Measurements from ENCODE around the gene PITPNC1. TPM values are rescaled to one million over a fixed set of nuclear protein-coding genes. Genes with fewer than 3 reads are reported as not detected.

Gene PITPNC1
- total and polyA plus RNA-seq, 2 donors (not counting 3 experiments of a cell fraction or from before 2014, with no cell fraction given): 2.4 to 9.6 TPM

DNA sequence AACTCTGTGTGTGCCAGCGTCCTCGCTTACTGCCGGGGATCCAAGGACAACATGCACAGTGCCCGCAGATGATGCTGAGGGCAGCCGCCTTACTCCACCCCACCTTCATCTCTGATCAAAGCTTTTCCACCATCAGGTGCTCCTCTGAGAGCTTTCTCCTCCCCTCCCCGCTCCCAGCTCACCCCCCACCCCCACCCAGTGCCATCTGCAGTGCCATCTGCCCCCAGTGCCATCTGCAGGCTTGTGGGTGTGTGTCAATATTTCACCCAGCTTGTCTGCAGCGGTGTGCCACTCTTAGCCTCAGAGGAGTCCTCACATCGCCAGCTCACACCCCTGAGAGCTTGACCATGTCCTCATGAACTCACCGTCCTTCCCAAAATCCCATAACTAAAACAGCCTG is 242.5 kb downstream of the PITPNC1 start:
- CTCF ChIA-PET: no interaction called here
- H3K36me3 ChIP-seq (ENCODE audit: control insufficient read depth in 2 of 2, extremely low read depth in 1 of 2, insufficient read depth in 2 of 2, low read length in 2 of 2): no peaks in the 10 kb centered on the region
- no TSS peak for BruUV-seq (replicated peaks)
- intact Hi-C loops (cut with micrococcal nuclease) (no loop called here), dilution Hi-C loops (cut with MboI; ENCODE audit: extremely low pct_ligation_motif_present, low sequenced_read_pairs) (no loop called here)
- no peaks in the 10 kb centered on the region for H4K20me1 ChIP-seq (replicated peaks; ENCODE audit: control insufficient read depth, extremely low read depth, insufficient read depth, low read length)
- TF ChIP-seq, protein P1, sequence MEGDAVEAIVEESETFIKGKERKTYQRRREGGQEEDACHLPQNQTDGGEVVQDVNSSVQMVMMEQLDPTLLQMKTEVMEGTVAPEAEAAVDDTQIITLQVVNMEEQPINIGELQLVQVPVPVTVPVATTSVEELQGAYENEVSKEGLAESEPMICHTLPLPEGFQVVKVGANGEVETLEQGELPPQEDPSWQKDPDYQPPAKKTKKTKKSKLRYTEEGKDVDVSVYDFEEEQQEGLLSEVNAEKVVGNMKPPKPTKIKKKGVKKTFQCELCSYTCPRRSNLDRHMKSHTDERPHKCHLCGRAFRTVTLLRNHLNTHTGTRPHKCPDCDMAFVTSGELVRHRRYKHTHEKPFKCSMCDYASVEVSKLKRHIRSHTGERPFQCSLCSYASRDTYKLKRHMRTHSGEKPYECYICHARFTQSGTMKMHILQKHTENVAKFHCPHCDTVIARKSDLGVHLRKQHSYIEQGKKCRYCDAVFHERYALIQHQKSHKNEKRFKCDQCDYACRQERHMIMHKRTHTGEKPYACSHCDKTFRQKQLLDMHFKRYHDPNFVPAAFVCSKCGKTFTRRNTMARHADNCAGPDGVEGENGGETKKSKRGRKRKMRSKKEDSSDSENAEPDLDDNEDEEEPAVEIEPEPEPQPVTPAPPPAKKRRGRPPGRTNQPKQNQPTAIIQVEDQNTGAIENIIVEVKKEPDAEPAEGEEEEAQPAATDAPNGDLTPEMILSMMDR (IDR thresholded peaks at IDR 0.05; ENCODE audit: extremely low read depth in 1 of 2, insufficient read depth in 1 of 2, low read depth in 1 of 2, low read length in 2 of 2): no peak
- no peak for TF ChIP-seq GATA2 (IDR thresholded peaks at IDR 0.05; ENCODE audit: insufficient read depth, insufficient read length, low read depth, low read length)
- TF ChIP-seq JUN (IDR thresholded peaks at IDR 0.05; ENCODE audit: borderline replicate concordance, insufficient read depth, insufficient read length, low read depth): no peak
- no peak for TF ChIP-seq FOS (IDR thresholded peaks at IDR 0.05; ENCODE audit: borderline replicate concordance, insufficient read depth, low read length)
- no peak for TF ChIP-seq EZH2 (IDR thresholded peaks at IDR 0.05; ENCODE audit: borderline replicate concordance, low read depth, low read length, severe bottlenecking)
- TF ChIP-seq POLR2AphosphoS5 (IDR thresholded peaks at IDR 0.05; ENCODE audit: insufficient read depth, low read depth, low read length): no peak
- TF ChIP-seq, protein P2, sequence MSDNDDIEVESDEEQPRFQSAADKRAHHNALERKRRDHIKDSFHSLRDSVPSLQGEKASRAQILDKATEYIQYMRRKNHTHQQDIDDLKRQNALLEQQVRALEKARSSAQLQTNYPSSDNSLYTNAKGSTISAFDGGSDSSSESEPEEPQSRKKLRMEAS (IDR thresholded peaks at IDR 0.05; ENCODE audit: insufficient read depth, insufficient read length): no peak
- no peak overlapping the region for H3K9ac ChIP-seq (replicated peaks; ENCODE audit: extremely low read depth, insufficient read depth, low read length)
- no peaks in the 10 kb centered on the region for H3K4me1 ChIP-seq (ENCODE audit: control insufficient read depth, extremely low read depth, insufficient read depth, low read length)
- no peaks in the 10 kb centered on the region for H3K9me3 ChIP-seq (replicated peaks; ENCODE audit: control insufficient read depth, insufficient read depth, low read length)
- no peaks in the 10 kb centered on the region for H3K9me1 ChIP-seq (replicated peaks; ENCODE audit: control insufficient read depth, extremely low read depth, insufficient read depth, low read length)
- FAIRE-seq (no peak), DNase-seq (ENCODE audit: low read depth, low spot score) (no peak)
- no peak overlapping the region for H3K4me3 ChIP-seq (replicated peaks in 1 of 3; ENCODE audit: insufficient read depth in 1 of 3, low read depth in 1 of 3, low read length in 3 of 3)
- H2AFZ ChIP-seq (ENCODE audit: low read depth, low read length): no peak overlapping the region
- POLR2A ChIA-PET: interaction anchor here (0.5 kb wide), 1 partner anchor 188 kb away, joined by 3 read pairs; no protein-coding TSS in a partner anchor
- no peaks in the 10 kb centered on the region for H3K27me3 ChIP-seq (ENCODE audit: control insufficient read depth in 2 of 2, insufficient read depth in 2 of 2, low read length in 2 of 2)
- no peaks in the 10 kb centered on the region for H3K79me2 ChIP-seq (ENCODE audit: control insufficient read depth, insufficient read depth, low read length)
- H3K4me2 ChIP-seq (ENCODE audit: insufficient read depth, low read length): no peak overlapping the region
- H3K27ac ChIP-seq (ENCODE audit: insufficient read depth, low read depth, low read length): no peak overlapping the region

Data from endothelial cell of umbilical vein (primary cell).